CD4-positive, alpha-beta T cell treated with Interferon alpha-2 for 1 hour (primary cell): ENCODE results near the gene AEN.

Source experiments
- DNase-seq, 2 donors: peaks; one replicate each; pipeline ENCODE4 v3.0.0-alpha.2; 2020 to 2022

The AEN gene

DNA sequence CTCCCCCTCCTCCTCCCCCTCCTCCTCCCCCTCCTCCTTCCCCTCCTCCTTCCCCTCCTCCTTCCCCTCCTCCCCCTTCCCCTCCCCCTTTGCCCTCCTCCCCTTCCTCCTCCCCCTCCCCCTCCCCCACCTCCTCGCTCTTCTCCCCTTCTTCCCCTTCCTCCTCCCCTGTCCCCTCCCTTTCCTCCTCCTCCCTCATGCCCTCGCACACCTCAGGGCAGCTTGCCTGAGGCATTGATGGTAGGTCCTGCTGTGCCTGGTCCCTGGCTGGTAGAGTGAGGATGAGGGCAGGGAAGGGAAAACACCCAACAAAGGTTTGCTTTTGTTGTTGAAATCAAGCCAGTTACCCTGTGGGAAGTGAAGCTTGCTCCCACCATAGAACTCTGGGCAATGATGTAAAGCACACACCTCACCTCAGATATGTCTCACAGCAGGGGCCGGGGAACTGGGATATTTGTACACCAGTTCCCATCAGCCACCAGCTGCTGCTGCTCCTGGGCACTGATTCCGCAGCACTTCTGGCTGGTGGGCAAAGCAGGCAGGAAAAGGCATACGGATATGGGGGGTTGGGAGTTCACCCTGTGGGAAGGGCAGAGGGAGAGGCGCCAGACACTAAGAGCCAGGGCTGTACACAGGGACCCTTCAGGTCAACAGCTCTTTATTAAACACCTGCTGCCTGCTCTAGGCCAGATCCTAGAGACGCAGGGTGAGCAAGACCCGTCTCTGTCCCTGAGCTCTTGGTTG, 31.5 kb downstream of the AEN start:
- peak in 1 of 2 donors; percentile 24 for DNase-seq

DNA sequence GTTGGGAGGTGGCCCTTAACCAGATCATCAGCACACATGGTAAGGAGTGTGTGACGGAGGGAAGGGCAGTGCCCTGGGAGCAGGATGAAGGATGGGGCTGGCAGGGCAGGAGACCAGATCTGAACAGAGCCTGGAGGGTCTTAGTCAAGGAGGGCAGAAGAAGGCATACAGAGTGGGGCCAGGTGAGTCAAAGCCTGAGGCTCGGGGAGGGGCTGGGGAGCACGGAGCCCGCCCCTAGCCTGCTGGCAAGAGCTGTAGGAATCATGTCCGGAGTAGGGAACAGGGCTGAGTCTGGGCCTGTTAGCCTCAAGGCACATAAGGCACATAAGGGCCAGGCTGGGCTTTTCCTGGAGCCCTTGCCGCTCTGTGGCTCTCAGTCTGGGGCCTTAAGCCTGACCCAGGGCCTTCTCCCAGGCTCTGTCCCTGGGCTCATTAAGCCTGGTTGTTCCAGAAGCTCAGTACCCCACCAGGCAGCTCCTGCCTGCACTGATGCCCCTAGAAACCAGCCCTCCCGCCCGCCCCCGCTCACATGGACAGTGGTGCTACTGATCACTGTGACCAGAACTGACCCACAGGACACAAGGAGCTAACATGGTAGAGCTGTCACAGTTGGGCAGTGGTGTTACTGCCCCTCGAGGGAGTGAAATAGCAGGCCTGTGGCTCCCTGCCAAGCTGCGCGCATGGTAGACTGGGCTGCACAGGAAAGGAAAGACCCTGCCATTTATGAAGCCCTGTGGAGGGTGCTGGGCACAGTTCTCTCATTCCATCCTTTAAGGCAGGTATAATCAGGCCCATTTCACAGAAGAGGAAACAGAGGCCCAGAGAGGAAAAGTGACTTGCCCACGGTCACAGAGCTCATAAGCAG, 32.3 kb downstream of the AEN start:
- peak in 1 of 2 donors; percentile 5 for DNase-seq

DNA sequence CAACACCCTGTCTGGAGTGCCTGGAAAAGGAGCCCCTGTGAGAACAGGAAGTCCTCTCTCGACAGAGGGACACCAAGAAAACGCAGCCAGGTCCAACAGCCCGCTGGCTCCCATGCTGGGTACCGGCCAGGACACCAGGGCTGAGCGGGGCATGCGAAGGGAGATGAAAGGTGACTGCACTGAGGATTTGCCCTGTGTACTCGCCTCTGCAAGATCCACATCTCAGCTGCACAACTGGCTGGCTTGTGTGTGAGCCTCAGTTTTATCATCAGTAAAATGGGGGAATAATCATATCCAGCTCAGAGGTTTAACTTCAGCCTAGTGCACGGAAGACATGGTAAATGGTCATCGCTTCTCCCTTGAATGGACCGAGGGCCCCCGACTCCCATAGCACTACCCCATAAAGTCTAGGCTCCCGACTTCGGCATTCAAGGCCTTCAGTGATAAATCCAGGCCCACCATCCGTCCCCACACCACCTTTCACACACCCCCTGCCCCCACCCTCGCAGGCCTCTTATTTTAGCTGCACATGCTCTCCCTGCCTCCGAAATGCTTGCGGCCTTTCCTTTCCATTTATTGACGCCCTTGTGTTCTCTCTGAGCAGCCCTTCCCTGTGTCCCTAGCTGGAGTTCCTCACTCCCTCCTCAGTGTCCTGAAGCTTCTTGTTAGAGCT, 33.4 kb downstream of the AEN start:
- DNase-seq, result peak in 1 of 2 donors; percentile 19

DNA sequence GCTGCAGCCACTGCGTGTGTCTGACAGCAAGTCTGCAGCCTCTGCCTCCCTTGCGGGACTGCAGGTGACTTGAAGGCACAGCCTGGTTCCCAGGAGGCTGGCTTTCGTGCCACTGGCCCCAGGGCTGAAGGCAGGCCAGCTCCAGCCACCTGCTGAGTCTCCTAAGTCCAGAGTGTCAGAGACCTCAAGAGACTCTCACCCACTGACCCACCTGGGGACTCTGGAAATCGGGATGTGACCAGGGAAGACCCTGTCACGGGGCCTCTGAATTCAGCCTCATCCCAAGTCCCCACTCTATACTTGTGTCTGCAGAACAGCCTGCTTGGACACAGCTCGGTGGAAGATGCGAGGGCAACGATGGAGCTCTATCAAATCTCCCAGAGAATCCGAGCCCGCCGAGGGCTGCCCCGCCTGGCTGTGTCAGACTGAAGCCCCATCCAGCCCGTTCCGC, 34.0 kb downstream of the AEN start:
- no peak for DNase-seq

DNA sequence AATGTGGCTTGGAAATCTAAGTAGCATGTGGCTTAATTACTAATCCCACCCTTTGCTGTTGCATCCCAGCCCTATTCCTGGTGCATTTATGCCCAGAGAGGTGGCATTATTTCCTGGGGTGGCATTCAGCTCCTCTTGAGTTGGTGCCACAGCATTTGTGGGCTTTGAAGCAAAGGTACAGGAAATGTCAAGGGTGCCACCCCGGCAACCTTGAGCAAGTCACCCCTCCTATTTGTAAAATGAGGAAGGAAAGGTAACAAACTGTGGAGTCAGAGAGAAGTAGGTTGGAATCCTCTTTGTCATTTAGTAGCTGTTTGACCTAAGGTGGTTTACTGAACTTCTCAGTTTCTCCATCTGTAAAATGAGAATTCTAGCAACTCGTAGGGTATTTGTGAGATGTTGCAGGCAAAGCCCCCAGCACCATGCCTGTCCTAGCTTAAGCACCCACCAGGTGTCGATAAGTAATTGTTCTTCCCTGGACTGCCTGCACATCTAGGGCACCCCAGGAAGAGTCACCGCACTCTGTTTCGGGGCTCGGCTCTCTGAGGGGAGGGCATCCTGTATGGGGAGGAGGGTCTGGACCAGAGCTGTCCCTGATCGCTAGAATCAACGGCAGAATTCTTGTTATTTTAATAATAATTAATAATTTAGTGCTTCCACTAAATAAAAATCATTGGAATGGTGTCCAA, 34.8 kb downstream of the AEN start:
- peak in 1 of 2 donors; percentile 35 for DNase-seq

DNA sequence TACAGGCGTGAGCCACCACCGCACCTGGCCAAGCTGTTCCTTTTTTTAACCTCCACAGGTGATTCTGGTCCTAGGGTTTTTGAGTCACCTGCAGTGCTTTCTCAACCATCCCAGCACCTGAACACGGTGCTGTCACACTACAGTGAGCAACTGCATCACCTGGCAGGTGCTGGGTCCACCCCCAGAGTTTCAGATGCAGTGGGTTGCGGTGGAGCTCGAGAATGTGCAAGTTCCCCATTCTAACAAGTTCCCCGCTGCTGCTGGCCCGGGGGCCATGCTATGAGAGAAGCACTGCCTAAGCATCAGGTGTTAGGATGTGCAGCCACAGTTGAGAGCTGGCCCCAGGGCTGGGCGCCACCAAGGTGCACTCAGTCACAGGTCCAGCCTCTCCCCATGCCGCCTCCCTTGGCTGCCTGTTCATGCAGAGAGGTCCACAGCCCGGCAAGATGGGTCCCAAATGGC, 35.7 kb downstream of the AEN start:
- DNase-seq, result peak; percentile 24 to 77

DNA sequence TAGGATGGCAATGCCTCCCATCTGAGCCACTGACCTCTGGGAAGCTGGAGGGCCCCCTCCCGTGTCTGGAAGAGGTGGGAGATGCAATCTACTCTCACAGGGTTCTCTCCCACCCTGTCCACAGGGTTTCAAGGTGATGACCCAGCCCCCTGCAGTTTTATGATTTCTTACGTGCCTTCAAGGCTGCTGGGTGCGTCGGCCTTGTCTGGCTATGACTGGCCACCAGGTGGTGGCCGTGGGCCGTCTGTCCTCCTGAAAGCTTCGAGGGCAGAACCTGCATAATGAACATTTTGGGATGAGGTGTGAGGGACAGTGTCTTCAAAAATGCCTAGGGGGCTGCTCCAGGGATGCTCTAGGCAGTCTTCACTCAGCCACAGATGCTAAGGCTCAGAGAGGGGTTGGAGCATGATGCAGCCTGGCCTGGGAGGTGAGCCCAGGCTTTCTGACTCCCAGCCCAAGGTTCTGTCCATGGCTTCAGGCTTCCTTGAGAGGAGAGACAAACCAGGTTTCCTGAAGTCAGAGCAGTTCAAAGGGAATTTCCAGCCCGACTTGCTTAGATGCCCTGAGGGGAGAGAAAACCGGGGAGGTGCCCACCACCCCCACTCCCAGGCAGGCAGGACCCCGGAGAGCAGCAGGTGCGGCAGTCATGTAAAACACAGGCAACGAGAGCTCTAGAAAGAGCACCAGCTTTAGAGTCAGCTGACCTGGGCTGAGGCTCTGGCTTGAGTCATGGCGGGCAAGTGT, 36.4 kb downstream of the AEN start:
- peak in 1 of 2 donors; percentile 23 for DNase-seq

DNA sequence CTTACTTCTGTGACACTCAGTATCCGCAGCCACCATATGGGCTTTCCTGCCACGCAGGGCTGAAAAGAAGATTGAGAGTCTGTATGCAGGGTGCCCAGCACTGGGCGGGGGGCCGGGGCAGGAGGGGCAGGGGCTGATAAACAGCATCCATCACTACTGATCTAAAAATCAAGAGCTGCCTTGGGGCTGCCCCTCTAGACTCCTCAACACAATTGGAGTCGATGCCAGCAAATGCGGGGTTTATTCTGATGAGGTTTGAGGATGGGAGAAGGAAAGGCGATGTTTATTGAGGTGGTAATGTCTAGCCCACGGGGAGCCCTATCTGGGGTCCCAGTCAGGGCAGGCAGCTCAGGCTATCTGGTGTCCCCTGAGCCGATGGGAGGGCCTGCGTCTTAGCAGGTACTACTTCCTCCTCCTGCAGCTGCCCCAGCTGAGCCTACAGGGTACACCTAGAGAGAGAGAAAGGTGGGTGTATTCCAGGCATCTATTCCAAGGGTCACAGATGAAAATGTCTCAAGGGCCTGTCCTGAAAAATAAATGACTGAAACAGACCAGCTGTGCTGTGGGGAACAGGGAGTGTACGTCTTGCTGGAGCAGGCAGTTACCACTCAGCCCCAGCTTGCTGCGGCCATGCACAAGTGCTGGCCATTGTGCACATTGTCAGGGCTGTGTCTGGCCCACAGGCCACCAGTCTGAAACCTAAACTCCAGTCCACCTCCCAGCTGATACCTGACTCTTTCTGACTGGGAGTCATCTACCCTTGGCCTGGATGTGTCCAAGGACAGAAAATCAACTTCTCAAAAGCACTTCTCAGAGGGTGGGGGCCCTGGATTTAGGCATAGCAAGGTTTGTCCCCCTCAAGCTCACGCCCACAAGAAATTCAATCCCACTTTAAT, 37.2 kb downstream of the AEN start:
- peak in 1 of 2 donors; percentile 9 for DNase-seq

DNA sequence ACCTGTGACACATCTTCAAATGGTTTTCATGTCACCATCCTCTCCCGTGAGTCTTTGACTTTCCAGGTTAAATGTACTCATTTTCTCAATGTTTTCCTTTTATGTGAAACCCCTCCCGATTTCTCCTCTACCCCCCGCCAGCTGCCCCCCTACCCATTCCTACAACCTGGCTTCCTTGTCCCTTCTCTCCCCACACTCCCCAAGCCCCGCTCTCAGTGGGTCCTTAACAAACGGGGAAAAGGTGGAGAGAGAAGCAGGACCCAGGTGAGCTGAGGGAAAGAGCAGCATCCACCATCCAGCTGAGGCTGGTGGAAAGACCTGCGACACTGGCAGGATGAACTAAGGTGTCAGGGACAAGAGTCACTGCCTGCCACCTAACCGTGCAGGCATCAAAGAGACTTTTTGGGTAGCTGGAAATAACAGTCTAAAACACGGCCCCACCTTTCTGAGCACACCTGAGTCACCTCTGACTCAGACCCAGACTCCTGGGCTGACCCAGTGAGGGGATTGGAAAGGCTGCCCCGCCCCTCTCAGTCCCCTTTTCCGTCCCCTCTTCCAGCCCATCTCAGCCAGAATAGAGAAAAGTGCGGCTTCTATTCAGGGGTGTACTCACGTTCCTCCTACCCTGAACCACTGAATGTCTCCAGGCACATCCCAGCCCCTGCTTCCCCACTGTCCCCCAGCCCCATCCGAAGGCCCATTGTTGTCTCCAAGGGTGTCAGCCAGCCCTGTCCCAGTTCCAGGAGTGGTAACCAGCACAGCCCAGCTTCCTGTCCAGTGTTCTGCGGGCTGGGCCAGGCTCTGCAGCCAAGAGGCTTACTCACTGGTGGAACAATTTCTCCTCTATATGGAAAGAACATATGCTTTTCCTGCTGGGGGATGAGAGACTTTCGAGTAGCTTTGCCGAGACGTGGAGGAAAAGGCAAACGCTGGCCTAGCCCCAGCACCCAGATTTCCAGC, 38.1 kb downstream of the AEN start:
- DNase-seq, result peak in 1 of 2 donors; percentile 10

DNA sequence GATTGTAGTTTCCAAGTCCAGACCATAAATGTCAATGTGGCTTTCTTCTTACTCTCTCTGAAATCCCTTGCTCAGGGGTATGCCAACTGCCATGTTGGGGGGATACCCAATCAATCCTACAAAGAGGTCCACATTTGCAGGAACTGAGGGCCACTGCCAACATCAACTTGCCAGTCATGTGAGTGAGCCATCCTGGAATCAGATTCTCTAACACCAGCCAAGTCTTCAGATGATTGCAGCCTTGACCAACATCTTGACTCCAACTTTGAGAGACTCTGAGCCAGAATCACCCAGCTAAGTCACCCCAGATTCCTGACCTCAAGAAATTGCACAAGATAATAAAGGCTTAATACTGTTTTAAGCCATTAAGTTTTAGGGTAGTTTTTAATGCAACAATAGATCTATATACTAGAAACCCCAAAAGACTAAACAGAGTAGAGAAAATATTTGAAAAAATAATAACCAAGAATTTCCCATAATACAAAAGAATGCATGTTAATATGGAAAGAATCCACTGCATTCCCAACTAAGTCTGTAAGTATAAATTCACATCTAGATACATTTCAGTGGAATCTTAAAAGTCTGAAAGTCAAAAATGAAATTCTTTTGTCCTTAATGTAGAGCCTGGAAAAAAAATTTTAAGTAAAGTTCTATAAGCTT, 40.0 kb downstream of the AEN start:
- no peak for DNase-seq

DNA sequence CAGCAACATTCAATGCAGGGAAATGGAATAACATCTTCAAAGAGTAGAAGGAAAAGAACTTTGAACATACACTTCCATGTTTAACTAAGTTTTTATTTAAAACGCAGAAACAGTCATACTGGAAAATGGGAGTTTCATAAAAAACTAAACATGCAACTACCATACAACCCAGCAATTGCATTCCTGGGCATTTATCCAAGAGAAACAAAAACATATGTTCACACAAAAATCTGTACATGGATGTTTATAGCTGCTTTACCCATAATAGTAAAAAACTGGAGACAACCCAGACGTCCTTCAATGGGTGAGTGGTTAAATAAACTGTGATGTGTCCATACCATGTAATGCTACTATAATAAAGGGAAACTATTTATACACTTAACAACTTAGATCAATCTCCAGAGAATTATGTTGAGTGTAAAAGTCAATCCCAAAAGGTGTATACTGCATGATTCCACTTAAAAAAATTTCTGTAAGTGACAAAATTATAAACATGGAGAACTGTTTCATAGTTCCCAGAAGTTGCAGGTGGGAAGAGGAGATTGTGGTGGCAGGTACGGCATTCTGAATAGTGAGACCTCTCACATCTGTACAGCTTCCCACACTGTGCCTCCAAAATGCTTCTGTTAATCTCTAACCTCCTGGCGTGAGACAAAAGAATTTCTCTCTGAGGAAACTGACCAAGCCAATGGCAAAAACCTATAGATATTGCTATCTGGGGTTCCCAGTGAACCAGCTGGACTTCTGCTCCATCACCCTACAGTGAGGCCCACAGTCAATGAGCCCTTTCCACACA, 40.8 kb downstream of the AEN start:
- no peak for DNase-seq

DNA sequence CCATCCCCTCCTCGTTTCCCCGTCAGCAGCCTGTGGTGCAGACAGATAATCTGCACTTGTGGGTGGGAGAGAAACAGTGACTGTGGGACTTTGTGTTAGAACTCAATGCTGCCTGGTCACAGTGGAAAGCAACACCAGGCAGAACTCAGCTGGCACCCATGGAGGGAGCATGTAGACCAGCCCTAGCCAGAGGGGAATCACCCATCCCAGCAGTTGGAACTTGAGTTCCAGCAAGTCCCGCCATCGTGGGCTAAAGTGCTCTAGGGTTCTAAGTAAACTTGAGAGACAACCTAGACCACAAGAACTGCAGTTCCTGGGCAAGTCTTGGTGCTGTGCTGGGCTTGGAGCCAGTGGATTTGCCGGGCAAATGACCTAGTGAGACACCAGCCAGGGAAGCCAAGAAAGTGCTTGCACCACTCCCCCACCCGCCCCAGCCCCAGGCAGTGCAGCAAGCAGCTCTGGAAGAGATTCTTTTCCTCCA, 42.0 kb downstream of the AEN start:
- DNase-seq, result no peak

DNA sequence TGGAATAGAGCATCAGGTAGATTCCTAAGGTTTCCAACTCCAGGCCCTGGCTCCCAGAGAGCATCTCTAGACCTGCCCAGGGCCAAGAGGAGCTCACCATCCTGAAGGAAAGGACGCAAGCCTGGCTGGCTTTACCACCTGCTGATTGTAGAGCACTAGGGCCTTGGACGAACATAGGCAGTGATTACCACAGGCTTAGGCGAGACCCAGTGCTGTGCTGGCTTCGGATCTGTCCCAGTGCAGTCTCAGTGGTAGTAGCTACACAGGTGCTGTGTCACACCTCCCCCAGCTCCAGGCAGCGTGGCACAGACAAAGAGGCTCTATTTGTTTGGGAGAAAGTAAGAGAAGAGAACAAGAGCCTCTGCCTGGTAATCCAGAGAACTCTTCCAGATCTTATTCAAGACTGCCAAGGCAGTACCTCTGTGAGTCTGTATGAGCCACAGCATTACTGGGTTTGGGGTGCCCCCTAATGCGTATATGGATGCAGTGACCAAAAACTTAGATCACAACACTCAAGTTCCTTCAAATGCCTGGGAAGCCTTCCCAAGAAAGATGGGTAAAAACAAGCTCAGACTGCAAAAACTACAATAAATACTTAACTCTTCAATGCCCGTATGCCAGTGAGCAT, 43.1 kb downstream of the AEN start:
- DNase-seq, result peak; percentile 66 to 78

DNA sequence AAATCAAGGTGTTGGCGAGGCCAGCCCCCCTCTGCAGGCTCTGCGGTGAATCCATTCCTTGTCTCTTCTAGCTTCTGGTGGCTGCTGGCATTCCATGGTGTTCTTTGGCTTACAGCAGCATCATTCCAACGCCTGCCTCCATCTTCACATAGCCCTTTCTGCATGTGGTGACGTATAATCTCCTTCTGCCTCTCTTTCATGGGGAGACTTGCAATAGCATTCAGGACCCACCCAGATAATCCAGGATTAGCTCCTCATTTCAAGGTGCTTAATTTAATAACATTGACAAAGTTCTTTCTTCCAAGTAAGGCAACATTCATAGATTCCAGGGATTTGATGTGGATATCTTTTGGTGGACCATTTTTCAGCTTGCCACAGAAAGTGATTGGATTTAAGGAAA, 53.5 kb downstream of the AEN start:
- no peak for DNase-seq

DNA sequence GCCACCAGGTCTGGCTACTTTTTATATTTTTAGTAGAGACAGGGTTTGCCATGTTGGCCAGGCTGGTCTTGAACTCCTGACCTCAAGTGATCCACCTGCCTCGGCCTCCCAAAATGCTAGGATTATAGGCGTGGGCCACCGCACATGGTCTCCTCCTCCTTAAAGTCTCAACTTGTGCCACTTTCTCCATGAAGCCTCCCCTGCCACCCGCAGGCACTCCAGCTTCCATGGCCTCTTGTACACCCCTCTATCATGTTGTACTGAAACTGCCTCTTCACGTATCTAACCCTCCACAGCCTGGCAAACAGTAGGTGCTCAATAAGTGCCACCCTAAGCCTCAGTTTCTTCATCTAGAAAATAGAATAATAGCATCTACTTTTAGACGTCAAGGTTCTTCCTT, 57.6 kb downstream of the AEN start:
- DNase-seq, result no peak

DNA sequence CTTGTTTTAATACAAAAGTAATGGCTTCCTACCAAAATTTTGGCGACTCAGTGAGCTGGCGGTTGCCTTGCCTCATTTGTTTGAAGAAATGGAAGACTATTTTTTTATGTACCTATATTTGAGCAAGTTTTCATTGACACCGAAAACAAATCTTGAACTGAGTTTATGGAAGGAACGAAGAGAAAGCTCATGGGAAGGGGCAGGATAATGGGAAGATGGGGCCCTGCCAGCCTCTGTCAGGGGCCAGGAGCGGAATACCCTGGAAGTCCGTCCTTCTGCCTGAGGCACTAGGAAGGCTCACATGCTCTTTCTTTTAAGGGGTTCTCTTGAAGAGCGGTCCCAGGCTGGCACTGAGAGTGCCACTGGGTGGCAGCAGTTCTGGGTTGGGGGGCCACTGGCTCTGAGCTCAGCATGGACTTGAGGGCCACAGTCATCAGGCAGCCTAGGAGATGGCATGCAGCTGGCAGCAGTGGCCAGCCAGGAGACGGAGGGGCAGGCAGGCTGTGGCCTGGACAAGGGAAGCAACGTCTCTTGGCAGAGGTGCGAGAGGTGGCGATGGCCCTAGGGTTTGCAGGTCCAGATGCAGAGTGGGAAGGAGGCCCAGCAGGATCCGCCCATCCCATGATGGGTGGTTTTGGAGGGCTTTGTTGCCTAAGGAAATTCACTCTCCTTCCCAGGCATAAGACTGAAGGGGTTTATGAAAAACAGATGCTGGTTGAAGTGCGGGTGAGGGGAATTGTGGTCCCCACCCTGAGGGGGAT, 59.3 kb downstream of the AEN start:
- DNase-seq, result no peak
